ENCODE measurements around the gene MYOG.
A peak's percentile ranks its signal among the peaks of the same experiment; 100 is the strongest.

Gene MYOG

DNA sequence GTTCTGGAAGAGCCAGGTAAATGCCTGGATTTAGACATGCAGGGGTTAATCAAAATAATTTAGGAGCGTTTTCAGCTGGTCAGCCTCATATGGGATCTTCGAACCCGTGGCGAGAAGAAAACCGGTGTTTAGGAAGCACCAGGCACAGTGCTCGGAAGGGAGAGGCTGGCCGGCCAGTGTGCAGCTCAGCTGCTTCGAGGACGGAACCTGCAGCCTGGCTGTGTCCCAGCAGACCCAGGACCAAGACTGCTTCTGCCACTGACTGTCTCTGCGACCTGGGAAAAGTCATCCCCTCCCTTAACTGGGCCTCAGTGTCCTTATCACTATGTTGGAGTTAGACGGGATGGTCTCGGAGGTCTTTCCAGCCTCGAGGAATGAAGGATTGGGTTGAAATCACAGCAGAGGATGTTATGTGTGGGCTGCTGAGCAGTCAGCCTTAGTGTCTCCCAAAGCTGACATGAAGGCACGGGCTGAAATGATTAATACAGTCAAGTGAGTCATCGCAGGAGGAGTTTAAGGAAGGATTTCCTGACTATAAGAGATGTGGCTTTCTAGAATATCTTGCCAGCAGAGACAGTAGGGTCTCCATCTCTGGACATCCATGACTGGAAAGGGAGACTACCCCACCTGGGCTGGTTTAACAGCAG, 38.7 kb downstream of the MYOG start:
- DNase-seq (ENCODE audit: low read depth), result peak; percentile 76

DNA sequence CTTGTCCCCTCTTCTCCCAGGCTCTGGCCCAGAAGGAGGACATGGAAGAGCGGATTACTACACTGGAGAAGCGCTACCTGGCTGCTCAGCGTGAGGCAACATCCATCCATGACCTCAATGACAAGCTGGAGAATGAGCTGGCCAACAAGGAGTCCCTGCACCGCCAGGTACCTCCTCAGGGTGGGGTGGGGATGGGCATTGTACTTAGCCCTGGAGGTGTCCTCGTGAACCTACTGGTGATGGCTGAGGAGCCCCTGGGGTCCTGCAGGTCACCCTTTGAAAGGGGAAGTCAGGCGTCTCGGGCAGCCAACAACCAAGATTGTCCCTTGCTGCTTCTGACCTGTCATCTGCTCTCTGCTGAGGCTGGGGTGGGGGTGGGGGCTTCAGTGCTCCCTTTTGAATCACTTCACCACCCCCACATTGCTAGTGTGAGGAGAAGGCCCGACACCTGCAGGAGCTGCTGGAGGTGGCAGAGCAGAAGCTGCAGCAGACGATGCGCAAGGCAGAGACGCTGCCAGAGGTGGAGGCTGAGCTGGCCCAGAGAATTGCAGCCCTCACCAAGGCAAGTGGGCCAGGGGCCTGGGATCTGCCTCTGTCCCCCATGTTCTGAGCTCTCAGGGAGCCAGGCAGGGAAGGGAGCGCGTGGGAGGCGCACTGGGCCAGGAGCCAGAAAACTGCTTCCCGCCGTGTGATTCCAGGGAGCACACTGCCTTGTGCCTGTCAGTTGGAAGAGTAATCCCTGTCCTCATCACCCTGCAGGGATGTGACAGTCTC, 39.8 kb downstream of the MYOG start:
- DNase-seq (ENCODE audit: low read depth), result no peak

DNA sequence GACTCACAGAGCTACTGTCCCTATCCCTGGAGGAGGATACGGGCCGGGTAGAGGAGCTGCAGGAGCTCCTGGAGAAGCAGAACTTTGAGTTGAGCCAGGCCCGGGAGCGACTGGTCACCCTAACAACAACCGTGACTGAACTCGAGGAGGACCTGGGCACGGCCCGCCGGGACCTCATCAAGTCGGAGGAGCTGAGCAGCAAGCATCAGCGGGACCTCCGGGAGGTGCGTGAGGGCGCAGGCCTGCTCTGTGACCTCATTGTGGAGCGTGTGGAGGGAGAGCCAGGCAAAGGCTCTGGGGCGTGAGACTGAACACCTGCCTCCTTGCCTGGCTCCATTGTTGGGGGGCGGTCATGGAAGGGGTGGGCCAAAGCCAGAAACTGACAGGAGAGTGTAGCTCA, 40.5 kb downstream of the MYOG start:
- no peak for DNase-seq (ENCODE audit: low read depth)

DNA sequence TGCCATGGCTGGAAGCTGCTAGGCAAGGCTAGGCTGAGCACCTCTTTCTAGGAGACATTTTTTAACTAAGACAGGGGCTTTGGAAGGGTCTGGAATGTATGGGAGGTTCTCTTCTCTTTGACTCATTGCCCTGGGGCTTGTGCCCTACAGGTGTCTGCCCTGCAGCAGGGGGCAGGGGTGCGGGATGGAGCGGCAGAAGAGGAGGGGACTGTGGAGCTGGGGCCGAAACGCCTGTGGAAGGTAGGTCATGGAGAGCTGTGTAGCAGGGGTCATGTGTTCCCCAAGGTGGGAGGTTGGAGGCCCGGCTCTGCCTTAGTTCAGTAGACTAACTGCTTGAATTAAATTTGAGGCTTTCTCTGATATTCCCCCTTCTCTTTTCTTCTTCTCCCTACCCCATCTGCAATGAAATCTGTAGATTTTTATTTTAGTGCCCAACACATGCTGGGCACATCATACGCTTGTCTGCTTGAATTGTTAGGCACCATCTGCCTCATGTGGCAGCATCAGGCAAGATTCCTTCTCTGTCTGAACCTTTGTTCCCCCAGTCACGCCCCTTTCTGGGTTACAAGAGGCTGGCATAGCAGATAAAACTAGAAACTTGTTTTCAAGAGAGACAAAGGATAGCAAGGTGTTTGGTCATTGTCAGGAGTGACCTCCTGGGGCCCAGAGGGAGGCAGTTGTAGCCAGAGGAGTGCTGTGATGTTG, 41.1 kb downstream of the MYOG start:
- no peak for DNase-seq (ENCODE audit: low read depth)

DNA sequence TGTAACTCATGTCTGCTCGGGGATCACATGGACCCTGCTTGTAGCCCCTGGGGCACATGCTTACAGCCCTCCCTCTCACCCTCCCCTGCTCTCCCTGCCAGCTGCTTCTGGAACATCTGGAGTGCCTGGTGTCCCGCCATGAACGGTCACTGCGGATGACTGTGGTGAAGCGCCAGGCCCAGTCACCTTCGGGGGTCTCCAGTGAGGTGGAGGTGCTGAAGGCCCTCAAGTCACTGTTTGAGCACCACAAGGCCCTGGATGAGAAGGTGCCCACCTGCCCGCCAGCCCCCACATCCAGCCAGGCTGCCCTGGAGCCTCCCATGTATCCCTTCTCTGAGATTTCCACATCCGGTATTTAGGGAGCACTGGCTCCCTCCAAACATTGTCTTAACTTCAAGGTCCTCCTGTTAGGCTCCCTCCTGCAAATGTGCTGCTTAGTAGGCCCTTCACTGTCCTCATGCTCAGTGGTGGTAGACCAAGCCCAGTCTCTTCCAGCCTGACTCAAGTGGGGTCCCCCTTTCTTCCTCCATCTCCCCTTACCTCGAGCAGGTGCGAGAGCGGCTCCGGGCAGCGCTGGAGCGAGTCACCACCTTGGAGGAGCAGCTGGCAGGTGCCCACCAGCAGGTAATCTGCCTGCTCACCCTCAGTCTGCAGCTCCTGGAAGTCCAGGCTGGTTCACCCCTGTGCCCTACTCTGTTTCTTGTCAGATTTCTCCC, 41.8 kb downstream of the MYOG start:
- no peak for DNase-seq (ENCODE audit: low read depth)

DNA sequence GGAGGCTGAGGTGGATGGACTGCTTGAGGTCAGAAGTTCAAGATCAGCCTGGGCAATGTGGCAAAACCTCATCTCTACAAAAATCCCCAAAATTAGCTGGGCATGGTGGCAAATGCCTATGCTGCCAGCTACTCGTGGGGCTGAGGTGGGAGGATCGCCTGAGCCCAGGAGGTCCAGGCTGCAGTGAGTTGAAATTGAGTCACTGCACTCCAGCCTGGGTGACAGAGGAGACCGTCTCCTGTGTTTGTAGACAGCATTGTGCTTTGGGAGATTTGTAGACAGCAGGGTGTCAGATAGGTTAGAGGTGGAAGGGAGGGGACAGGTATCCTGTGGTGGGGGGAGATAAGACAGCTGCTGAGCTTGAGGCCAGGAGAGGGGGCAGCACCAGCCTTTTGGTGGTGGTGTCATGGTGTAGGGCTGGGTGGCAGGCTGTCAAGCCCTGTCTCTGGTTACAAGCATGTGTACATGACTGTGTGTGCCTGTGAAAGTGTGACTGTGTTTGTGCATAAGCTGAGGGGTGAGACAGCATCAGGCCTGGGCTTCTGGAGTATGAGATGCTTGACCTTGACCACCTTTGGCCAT, 44.4 kb downstream of the MYOG start:
- no peak for DNase-seq (ENCODE audit: low read depth)

DNA sequence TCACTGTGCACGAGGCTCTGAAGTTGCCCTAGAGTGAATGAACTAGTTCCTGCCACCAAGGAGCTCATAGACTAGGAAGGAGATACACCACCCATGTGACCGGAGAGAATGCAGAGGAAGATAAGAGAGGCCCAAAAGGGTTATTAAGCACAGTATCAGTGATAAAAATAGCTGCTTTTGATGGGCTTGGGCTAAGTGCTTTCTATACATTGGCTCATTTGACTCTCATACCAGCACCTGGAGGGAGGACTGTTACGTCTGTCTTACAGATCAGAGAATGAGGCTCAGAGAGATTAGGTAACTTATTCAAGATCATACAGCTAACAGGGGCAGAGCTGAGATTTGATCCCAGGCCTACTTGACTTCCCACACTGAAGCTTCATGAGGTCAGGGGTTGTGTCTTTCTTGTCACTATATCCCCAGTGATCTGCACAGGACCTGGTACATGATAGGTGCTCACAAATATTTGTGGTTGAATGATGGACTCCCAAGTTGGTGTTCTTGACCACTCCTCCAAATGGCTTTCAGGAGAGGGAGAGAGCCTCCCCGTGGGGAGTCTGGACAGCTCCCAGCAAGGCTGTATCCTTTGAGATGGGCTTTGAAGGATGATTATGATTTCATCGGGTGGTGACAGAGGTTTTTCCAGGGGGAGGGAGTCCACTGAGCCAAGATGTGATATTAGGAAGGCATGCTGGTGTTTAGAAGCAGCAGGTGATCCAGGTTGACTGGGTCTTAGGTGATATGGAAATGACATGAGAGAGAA, 45.1 kb downstream of the MYOG start:
- DNase-seq (ENCODE audit: low read depth), result no peak

DNA sequence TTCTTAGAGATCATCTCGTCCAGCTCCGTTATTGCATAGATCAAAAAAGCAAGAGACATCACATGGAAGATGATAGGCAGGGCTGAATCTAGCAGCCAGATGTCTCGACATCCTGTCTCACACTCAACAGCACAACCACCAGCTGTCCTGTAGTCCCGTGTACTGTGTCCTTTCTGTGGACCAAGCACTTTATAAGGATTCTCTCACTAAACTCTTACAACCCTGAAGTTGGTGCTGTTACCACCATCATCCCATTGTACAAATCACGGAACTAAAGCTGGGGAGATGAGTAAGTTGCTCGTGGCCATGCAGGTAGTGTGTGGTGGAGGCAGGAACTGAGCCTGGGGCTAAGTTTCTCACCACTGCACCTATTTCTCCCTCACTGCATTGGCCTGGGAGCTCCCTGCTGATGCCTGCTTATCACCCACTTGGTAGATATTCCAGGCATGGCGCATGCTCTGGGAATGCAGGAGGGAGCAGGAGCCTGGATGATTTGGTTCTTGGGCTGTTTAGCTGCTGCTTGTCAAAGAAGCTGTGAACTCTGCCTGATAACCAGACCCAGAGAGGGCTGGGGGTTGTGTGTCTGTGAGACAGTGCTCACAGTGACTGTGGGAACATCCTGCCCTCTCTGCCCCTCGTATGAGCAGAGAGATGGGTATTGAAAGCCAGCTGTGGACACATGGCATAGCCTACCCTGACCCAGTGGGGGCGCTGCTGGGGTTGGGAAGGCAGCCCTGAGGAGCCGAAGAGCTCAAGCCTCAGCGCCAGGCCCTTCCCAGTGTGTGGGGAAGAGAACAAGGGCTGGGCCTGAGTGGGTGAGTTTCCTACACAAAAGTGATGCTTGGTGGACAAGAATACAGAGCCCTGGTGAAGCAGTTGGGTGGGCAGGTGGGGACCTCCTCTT, 46.0 kb downstream of the MYOG start:
- no peak for DNase-seq (ENCODE audit: low read depth)

DNA sequence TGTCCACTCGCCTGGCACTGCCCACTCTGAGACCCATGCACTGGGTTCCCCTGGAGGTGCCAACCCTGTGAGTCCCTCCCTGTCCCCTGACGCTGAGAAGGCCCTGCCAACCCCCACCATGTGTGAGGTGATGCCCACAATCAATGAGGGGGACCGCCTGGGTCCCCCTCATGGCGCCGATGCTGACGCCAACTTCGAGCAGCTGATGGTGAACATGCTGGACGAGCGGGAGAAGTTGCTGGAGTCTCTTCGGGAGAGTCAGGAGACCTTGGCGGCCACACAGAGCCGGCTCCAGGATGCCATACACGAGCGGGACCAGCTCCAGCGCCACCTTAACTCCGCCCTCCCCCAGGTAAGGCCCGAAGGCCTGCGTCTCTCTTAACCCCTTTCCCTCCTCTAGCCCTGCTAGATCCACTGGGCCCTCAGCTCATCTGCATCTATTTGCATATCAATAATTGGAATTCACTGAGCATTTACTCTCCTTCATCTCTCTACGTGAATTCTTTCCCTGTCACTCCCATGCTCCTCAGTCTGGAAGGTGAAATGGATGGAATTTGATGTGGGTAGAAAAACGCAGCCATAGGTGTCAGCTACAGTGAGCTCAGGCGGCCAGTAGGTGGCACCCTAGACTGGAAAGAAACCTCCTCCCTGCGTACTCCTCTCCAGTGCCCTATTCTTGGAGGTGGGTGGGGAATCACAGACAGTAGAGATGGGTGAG, 46.8 kb downstream of the MYOG start:
- DNase-seq (ENCODE audit: low read depth), result peak; percentile 41

DNA sequence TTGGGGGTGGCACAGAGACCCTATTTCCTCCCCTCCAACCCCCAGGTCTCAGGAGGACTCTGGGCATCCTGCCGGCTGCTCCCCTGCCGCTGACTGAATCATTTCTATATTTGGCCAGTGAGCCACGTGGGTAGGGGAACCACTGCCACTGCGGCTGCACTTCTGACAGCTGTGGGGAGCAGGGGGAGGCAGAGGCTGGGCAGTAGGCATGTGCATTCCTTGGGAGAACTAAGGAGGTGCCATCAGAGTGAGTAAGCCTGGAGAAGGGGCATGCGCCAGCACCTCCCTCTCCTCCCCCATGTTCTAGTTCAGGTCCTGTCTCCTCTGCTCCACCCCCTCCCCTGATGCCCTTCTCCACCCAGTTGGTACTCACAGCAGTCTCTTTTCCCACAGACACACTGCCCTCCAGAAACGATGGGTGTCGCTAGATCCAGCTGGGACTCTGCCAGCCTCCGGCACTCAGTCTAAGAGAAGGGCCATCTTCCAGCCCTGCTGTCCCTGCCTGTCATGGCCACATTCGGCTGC, 47.5 kb downstream of the MYOG start:
- peak; percentile 81 for DNase-seq (ENCODE audit: low read depth)

DNA sequence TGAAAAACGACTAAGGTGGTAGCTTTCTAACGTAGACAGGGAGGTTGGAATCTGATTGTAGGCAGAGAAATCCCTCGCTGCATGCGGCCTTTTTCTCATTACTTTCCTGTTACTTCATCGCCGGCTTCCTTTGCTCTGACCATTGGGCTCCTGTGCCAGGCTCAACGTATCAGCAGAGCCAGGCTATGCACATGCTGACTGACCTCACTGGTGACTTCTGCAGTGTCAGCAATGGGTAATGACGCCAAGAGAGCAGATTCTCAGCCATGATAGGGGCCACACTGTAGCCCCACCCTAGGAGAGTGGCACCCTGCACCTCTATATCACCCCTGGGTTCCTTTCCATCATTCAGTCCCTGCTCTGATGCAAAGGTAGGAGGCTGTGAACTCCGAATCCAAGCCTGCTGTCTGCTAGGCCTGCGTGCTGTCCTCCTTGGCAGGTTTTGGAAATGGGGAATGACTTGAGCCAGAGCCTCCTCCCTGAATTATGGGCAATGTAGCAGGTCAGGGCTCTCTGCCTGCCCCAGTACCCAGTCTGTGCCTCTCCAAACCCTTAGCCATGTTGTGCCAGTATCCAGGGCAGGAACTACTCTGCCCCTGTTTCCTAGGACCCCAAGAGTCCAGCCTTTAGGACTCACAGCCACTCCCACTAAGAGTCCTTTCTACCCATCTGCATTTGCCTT, 48.2 kb downstream of the MYOG start:
- no peak for DNase-seq (ENCODE audit: low read depth)

DNA sequence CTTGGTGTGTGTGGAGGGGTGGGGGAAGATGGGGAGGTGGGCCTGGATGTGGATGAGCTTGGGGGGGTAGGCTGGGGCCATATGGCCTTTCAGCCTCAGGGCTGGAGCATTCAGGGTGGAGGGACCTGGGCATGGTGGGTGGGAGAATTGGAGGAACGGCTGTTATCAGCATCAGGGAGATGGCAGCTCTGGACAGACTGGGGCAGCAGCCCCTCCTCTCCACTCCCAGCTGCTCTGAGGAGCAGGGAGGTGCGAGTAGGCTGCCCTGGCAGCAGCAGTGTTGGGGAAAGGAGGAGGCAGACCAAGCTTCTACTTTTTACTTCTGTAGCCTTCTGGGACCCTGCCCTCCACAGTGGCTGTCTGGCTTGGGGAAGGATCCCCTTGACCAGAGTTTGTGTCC, 49.3 kb downstream of the MYOG start:
- no peak for DNase-seq (ENCODE audit: low read depth)

DNA sequence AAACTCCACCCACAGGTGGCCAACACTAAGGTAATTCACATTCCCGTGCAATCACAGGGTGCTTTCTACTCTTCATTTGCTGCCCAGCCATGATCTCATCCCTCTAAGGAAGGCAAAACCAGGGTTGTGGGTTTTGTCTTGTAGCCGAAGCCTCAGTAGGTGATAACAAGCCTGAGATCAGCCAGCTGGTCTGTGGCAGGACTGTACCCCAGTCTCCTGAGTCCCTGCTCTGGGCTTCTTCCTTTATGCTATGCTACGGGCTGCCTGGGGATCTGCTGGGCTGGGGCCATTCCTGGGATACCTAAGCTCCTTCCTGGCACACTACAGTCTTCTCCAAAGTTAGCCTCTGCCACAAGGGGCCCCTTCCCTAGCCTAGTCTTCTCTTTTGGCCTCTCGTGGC, 49.7 kb downstream of the MYOG start:
- no peak for DNase-seq (ENCODE audit: low read depth)

DNA sequence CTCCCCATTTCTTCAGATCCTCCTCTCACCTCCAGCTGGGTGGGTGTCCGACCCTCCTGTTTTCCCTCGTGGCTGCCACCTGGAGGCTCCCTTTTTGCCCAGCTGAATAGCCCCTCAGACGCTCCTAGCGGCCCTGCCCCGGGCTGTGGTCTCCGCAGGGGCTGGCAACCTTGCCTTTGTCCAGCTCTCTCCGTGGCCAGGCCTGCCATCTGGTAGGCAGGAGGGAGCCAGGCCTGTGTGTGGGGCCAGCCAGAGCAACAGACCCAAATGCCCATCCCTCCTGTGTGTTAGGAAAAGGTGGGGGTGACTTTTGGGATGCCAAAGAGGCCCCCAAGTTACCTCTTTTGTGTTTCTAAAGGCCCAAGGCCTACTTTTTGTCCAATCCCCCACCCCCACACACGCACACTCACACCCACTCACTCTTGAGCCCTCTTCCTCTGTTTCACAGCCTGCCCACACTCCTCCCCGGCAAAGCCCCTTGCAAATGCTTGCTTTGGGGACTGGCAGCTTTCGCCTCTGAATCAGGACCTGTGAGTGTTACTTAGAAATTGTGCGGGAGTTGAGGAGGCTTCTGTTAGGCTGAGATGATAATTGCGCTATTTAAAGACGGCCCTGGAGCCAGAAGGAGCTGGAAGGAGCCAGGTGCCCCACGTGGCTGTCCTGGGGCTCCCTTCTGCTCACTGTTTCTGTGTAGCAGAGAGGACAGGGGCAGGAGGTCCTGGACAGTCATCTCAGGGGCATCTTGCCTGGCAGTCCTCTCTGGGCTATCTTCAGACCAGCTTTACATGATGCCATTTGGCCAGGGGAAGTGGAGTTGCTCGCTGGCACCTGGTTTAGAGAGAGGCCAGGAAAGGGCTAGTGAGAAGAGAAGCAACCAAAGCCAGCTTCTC, 50.5 kb downstream of the MYOG start:
- DNase-seq (ENCODE audit: low read depth), result no peak

DNA sequence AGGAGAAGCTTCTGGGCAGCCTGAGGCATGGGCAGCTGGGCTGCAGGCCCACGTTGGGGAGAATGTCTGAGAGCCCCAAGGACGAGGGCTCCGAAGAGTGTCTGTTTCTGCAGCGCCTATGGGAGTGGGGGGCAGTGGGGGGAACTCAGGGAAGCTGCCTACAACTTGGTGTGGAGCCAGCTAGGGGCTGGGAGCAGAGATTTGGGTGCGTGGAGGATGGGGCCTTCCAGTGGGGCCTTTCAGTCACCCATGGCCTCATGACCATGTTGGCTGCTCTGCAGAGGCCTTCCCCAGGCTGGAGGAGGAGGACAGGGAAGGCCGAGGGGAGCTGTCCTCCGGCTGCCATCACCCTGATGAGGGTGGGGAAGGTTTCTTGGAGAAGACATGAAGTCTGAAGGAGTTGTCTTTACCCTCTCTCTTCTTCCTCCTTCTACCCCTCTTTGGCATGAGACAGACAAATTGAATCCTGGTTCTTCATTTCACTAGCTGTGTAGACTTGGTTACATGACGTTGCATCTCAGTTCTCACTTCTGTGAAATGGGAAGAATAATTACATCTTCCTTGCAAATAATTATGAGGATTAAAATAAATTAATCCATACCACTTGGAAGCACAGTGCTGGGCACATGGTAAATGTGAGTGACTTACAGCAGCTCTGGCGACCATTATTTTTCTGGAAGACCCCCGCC, 51.2 kb downstream of the MYOG start:
- no peak for DNase-seq (ENCODE audit: low read depth)

DNA sequence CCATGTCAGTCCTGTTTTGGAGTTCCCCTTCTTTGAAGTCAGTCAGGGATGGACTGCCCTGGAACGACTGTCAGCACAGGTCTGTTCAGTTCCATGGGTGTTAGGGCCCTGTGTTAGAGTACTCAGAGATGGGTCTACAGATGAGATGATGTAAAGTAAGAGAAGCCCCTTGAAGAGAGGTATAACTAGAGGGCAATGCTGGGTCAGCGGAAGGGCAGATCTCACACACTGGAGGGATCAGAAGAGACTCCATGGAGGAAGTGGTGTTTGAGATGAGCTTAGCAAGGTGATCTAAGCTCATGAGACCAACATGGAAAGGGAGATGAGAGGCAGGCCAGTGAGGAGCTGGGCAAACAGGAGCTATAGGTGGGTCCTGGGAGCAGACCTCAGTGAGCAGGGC, 51.9 kb downstream of the MYOG start:
- DNase-seq (ENCODE audit: low read depth), result no peak

DNA sequence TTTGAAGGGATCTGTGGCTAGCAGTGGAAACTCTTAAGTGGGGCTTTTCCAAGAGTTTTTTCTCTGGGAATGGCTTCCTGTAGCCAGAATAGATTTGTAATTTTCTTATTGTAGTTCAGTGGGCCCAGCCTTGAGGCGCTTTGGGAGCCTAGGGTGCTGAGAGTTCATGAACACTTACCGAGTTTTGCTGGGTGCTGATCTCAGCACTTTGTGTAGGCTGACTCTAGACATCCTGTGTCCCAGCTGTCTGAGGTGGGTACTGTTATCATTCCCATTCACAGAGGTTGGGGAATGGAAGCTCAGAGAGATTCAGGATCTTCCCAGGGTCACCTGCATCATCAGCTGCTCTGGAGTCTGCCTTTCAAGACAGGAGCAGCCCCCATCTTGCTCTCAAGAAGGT, 52.5 kb downstream of the MYOG start:
- DNase-seq (ENCODE audit: low read depth), result no peak
